PC-9 (cell line): Measurements from ENCODE around the gene VWA2. TPM values are rescaled to one million over a fixed set of nuclear protein-coding genes. Genes with fewer than 3 reads are reported as not detected.

ENCODE experiments used
- BruUV-seq: library from RNA; stranded (reverse); fragments of 400-500 nt; replicated peaks from 2 replicates; lab custom pipeline; 2021; lab: Mats Ljungman, UMichigan
- CTCF ChIA-PET: fragments of 300-600 bp; sonication (Branson Sonifier 250); formaldehyde crosslinking; loops from one replicate; lab custom pipeline; 2022; ENCODE audit warnings: antibody characterized with exemption; lab: Charles Lee
- POLR2A ChIA-PET: fragments of 300-600 bp; sonication (Branson Sonifier 250); formaldehyde crosslinking; loops from one replicate; lab custom pipeline; 2022; ENCODE audit warnings: antibody characterized with exemption; ENCODE audit not compliant: unreplicated experiment; lab: Charles Lee
- DNase-seq, 2 experiments: peaks; one replicate each; pipeline versions ENCODE4 v3.0.0 to v3.0.0-alpha.2; 2015 to 2022; ENCODE audit warnings: mixed read lengths in 1 of 2
- H2AFZ ChIP-seq: fragments of 200-600 bp; sonication (generic); 2 replicates; pipeline ENCODE4 v1.8.1; 2017; ENCODE audit warnings: antibody characterized with exemption
- H3F3A ChIP-seq: fragments of 200-600 bp; sonication (generic); 2 replicates; pipeline ENCODE4 v1.8.1; 2017; ENCODE audit warnings: antibody characterized with exemption, mild to moderate bottlenecking, low read depth; ENCODE audit not compliant: insufficient read depth
- H3K27ac ChIP-seq: fragments of 200-600 bp; sonication (generic); 2 replicates; pipeline ENCODE4 v1.6.1; 2016; ENCODE audit warnings: mixed run types
- H3K27me3 ChIP-seq: fragments of 200-600 bp; sonication (generic); 2 replicates; pipeline ENCODE4 v1.6.1; 2016; ENCODE audit warnings: low read depth, mixed run types; ENCODE audit not compliant: insufficient read depth
- H3K36me3 ChIP-seq: fragments of 200-600 bp; sonication (generic); 2 replicates; pipeline ENCODE4 v1.6.1; 2016; ENCODE audit warnings: low read depth, mixed run types
- H3K4me1 ChIP-seq: fragments of 200-600 bp; sonication (generic); replicated peaks from 2 replicates; pipeline ENCODE4 v1.6.1; 2016; ENCODE audit warnings: mixed run types; ENCODE audit not compliant: insufficient read depth
- H3K4me2 ChIP-seq: fragments of 200-600 bp; sonication (generic); 2 replicates; pipeline ENCODE4 v1.6.1; 2017; ENCODE audit warnings: mixed run types
- H3K4me3 ChIP-seq: fragments of 200-600 bp; sonication (generic); 2 replicates; pipeline ENCODE4 v1.6.1; 2016; ENCODE audit warnings: mixed run types
- H3K79me2 ChIP-seq: fragments of 200-600 bp; sonication (generic); 2 replicates; pipeline ENCODE4 v1.6.1; 2017; ENCODE audit warnings: low read depth, mixed run types
- H3K9me2 ChIP-seq: fragments of 200-600 bp; sonication (generic); 2 replicates; pipeline ENCODE4 v1.8.1; 2017; ENCODE audit warnings: mild to moderate bottlenecking; ENCODE audit not compliant: insufficient read depth
- H3K9me3 ChIP-seq: fragments of 200-600 bp; sonication (generic); 2 replicates; pipeline ENCODE4 v1.8.1; 2016; ENCODE audit warnings: low read depth; ENCODE audit not compliant: insufficient read depth
- H4K20me1 ChIP-seq: fragments of 200-600 bp; sonication (generic); 2 replicates; pipeline ENCODE4 v1.8.1; 2017; ENCODE audit not compliant: insufficient read depth
- CTCF ChIP-seq: fragments of 200-600 bp; sonication (generic); conservative IDR thresholded peaks from 2 replicates; pipeline ENCODE4 v1.6.1; 2017; ENCODE audit warnings: mixed run types, antibody characterized with exemption, mild to moderate bottlenecking, moderate library complexity
- EZH2 ChIP-seq: fragments of 200-600 bp; sonication (generic); IDR thresholded peaks from 2 replicates; pipeline ENCODE4 v1.8.0; 2017; ENCODE audit warnings: antibody characterized with exemption, low read depth
- intact Hi-C: fragments of 100-400 bp; cut with micrococcal nuclease; formaldehyde crosslinking; loops from one replicate; pipeline ENCODE4 v1.10.0; 2022; ENCODE audit not compliant: unreplicated experiment
- total RNA-seq: library from RNA; stranded (reverse); gene quantifications from 2 replicates; pipeline ENCODE4 v1.2.3, GENCODE V29; 2021

VWA2 gene
- total RNA-seq, 1 experiment from 2014 or later = 0.48 TPM

- H4K20me1 ChIP-seq = no peaks in the 10 kb centered on the region
- ChIA-PET CTCF (no interaction called here), POLR2A (no interaction called here)
- no peaks in the 10 kb centered on the region for H3K9me3 ChIP-seq
- no peaks in the 10 kb centered on the region for H3F3A ChIP-seq
- no peaks in the 10 kb centered on the region for H3K4me1 ChIP-seq
- no peak overlapping the region for H3K4me2 ChIP-seq
- H3K79me2 ChIP-seq = no peaks in the 10 kb centered on the region
- TF ChIP-seq CTCF = no peak
- TF ChIP-seq EZH2 = no peak
- DNase-seq = no peak
- H3K9me2 ChIP-seq = no peaks in the 10 kb centered on the region
- no peaks in the 10 kb centered on the region for H3K36me3 ChIP-seq
- intact Hi-C loops = no loop called here
- BruUV-seq = no TSS peak
- H3K27ac ChIP-seq = no peak overlapping the region
- H2AFZ ChIP-seq = no peak overlapping the region
- no peaks in the 10 kb centered on the region for H3K27me3 ChIP-seq
- H3K4me3 ChIP-seq = no peak overlapping the region
These were observed 101.8 kb downstream of the VWA2 start for GRCh38 chr10:114340816-114341215.

Other genes starting within 250 kb of the VWA2 start
- gene ADRB1, start 195.4 kb upstream of the VWA2 start, total RNA-seq = 0.45 and 0.48 TPM in 2 replicates
- 14.3 and 15.6 TPM in 2 replicates for gene CCDC186, start 65.1 kb upstream of the VWA2 start, total RNA-seq
- not detected in 2 replicates for gene TDRD1, start 59.9 kb upstream of the VWA2 start, total RNA-seq
- gene AFAP1L2, start 165.2 kb downstream of the VWA2 start, total RNA-seq = 35.4 and 39.9 TPM in 2 replicates